HFF-Myc (cell line): ENCODE results near the gene RPS6KA2.

Experiments
- DNase-seq: peaks from one replicate; pipeline ENCODE4 v3.0.0-alpha.2; 2011; ENCODE audit warnings: low read depth; ENCODE audit errors: extremely low read depth
- H3K4me3 ChIP-seq: replicated peaks from 2 replicates; pipeline ENCODE4 v1.5.1; 2011; ENCODE audit warnings: low read depth, mild to moderate bottlenecking, control low read depth, low read length
- CTCF ChIP-seq: IDR thresholded peaks from 2 replicates; pipeline ENCODE4 v1.5.1; 2012; ENCODE audit warnings: mild to moderate bottlenecking, low read depth, low read length, control low read depth; ENCODE audit errors: missing control alignments

Gene RPS6KA2

GRCh38 chr6:166379103-166379586 is 247.9 kb downstream of the RPS6KA2 start:
- H3K4me3 ChIP-seq: no peak overlapping the region
- DNase-seq: no peak
- TF ChIP-seq CTCF: no peak

DNA sequence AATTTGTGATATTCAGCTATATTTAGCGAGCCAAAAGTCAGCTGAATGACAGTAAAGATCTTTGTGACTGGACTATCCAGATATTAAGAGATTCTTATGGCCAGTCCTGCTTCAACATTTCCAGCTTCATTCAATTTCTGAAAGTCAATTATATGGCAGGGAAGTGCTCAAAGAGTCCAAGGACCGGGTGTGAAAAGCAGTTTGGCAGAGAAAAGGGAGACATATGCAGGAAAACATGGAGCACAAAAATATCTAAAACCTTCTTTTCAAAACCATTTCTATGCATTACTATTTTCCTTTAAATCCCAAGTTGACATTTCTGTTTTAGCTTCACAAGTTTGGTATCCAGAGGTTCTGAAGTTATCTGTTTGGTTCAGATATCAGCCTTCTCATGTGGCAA is 249.3 kb downstream of the RPS6KA2 start:
- TF ChIP-seq CTCF: no peak
- H3K4me3 ChIP-seq: no peak overlapping the region
- DNase-seq: no peak

GRCh38 chr6:166375013-166375412 is 252.0 kb downstream of the RPS6KA2 start:
- DNase-seq: no peak
- TF ChIP-seq CTCF: no peak
- H3K4me3 ChIP-seq: no peak overlapping the region

DNA sequence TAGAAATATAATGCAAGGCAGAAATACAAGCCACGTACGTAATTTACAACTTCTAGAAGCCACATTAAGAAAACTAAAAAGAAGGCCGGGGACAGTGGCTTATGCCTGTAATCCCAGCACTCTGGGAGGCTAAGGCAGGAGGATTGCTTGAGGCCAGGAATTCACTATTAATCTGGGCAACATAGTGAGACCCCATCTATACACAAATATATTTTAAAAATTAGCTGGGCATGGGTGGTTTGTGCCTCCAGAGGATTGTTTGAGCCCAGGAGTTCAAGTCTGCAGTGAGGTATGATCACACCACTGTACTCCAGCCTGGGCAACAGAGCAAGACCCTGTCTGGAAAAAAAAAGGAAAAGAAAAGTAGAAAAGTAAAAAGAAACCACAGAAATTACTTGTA is 256.6 kb downstream of the RPS6KA2 start:
- no peak for TF ChIP-seq CTCF

GRCh38 chr6:166369782-166370181 is 257.3 kb downstream of the RPS6KA2 start:
- TF ChIP-seq CTCF: no peak
- H3K4me3 ChIP-seq: no peak overlapping the region
- DNase-seq: no peak

More for the DNA sequence above, 256.6 kb downstream of the RPS6KA2 start:
- no peak overlapping the region for H3K4me3 ChIP-seq
- no peak for DNase-seq

GRCh38 chr6:166366921-166367320 is 260.1 kb downstream of the RPS6KA2 start:
- DNase-seq: no peak
- no peak for TF ChIP-seq CTCF
- H3K4me3 ChIP-seq: no peak overlapping the region

- no peak for TF ChIP-seq CTCF
- no peak overlapping the region for H3K4me3 ChIP-seq
- no peak for DNase-seq
Observed at GRCh38 chr6:166365806-166366205, 261.2 kb downstream of the RPS6KA2 start.
